GM12878 (cell line): Measurements from ENCODE around the gene TPRA1. TPM values are rescaled to one million over a fixed set of nuclear protein-coding genes. Genes with fewer than 3 reads are reported as not detected.

Experiments used
- ATAC-seq: fragments of 200-7000 bp; cut with Tn5 transposase; 3 replicates; pipeline ENCODE4 v1.9.1; 2020; ENCODE audit warnings: mild to moderate bottlenecking, moderate library complexity
- BruUV-seq: library from RNA; stranded (reverse); fragments of 400-500 nt; replicated peaks from 2 replicates; lab custom pipeline; 2021; lab: Mats Ljungman, UMichigan
- CTCF ChIA-PET: fragments of 300-600 bp; sonication (Branson Sonifier 250); formaldehyde crosslinking; extraction: SDS; loops from one replicate; lab custom pipeline; 2021; ENCODE audit warnings: inconsistent platforms; lab: Yijun Ruan, JAX
- POLR2A ChIA-PET: fragments of 350-600 bp; formaldehyde crosslinking; extraction: SDS; loops from one replicate; lab custom pipeline; 2021; ENCODE audit warnings: inconsistent platforms; lab: Charles Lee
- RAD21 ChIA-PET: fragments of 300-600 bp; sonication (Branson Sonifier 250); formaldehyde crosslinking; loops from one replicate; lab custom pipeline; 2023; ENCODE audit warnings: antibody characterized with exemption; ENCODE audit not compliant: unreplicated experiment; lab: Charles Lee
- SMC1A ChIA-PET: fragments of 300-600 bp; sonication (Branson Sonifier 250); formaldehyde crosslinking; loops from one replicate; lab custom pipeline; 2023; ENCODE audit not compliant: unreplicated experiment, uncharacterized antibody; lab: Charles Lee
- DNase-seq: peaks from one replicate; pipeline ENCODE4 v3.0.0-alpha.2; 2011; ENCODE audit warnings: low read depth, low spot score
- FAIRE-seq: peaks from 3 replicates; lab custom pipeline; 2011; peaks lifted over from hg19 to GRCh38; lab: Jason Lieb, UNC
- H2AFZ ChIP-seq: 2 replicates; pipeline ENCODE4 v1.6.0; 2011; ENCODE audit warnings: low read depth, low read length, control low read depth; ENCODE audit not compliant: control insufficient read depth
- H3K27ac ChIP-seq: 2 replicates; pipeline ENCODE4 v1.5.1; 2011; ENCODE audit warnings: control low read depth; ENCODE audit not compliant: control insufficient read depth, insufficient read depth
- H3K27me3 ChIP-seq, 2 experiments: replicated peaks in 1 of 2; 2 replicates each; pipeline versions ENCODE4 v1.6.0 to v1.6.1; 2011; ENCODE audit warnings: low read length in 1 of 2; ENCODE audit not compliant: control insufficient read depth in 2 of 2, insufficient read depth in 2 of 2
- H3K36me3 ChIP-seq, 2 experiments: 2 replicates each; pipeline ENCODE4 v1.5.1; 2011; ENCODE audit warnings: low read length in 1 of 2; ENCODE audit not compliant: control insufficient read depth in 2 of 2, insufficient read depth in 2 of 2
- H3K4me1 ChIP-seq: 2 replicates; pipeline ENCODE4 v1.6.1; 2011; ENCODE audit warnings: mild to moderate bottlenecking, low read length, moderate library complexity, mixed read lengths; ENCODE audit not compliant: control insufficient read depth, insufficient read depth
- H3K4me2 ChIP-seq: 2 replicates; pipeline ENCODE4 v1.6.0; 2011; ENCODE audit warnings: control low read depth; ENCODE audit not compliant: control insufficient read depth, insufficient read depth
- H3K4me3 ChIP-seq: fragments of 200-600 bp; sonication (generic); 2 replicates; pipeline ENCODE4 v1.5.1; 2016
- H3K79me2 ChIP-seq: 2 replicates; pipeline ENCODE4 v1.6.0; 2011; ENCODE audit warnings: low read length; ENCODE audit not compliant: control insufficient read depth, insufficient read depth
- H3K9ac ChIP-seq: 2 replicates; pipeline ENCODE4 v1.8.0; 2011; ENCODE audit warnings: low read length, control low read depth, mixed read lengths; ENCODE audit not compliant: control insufficient read depth, insufficient read depth
- H3K9me3 ChIP-seq: replicated peaks from 3 replicates; pipeline ENCODE4 v1.5.1; 2011; ENCODE audit warnings: mild to moderate bottlenecking, low read length; ENCODE audit not compliant: control insufficient read depth, insufficient read depth
- H4K20me1 ChIP-seq: 2 replicates; pipeline ENCODE4 v1.6.0; 2011; ENCODE audit not compliant: control insufficient read depth, insufficient read depth
- BHLHE40 ChIP-seq, 2 experiments: fragments of 450-650 bp in 1 of 2; IDR thresholded peaks; 2 replicates each; pipeline ENCODE4 v1.6.1; 2011 to 2017; ENCODE audit warnings: low read depth in 2 of 2, borderline replicate concordance in 1 of 2, improper control_type of control experiment in 1 of 2, low read length in 1 of 2, mild to moderate bottlenecking in 1 of 2
- CTCF ChIP-seq, 3 experiments: IDR thresholded peaks in 2 of 3; conservative IDR thresholded peaks in 1 of 3; 2 replicates each; pipeline ENCODE4 v1.5.1; 2011; ENCODE audit warnings: low read depth in 3 of 3, low read length in 3 of 3, mild to moderate bottlenecking in 3 of 3, control low read depth in 2 of 3, moderate library complexity in 2 of 3, inconsistent platforms in 1 of 3, mixed read lengths in 1 of 3; ENCODE audit not compliant: control insufficient read depth in 2 of 3, insufficient read depth in 1 of 3; ENCODE audit errors: extremely low read depth in 1 of 3
- IKZF2 ChIP-seq, 2 experiments: fragments of 450-650 bp; IDR thresholded peaks; 2 replicates each; pipeline ENCODE4 v1.6.1; 2017; ENCODE audit warnings: mild to moderate bottlenecking in 2 of 2, moderate library complexity in 2 of 2
- LARP7 ChIP-seq: fragments of 450-650 bp; IDR thresholded peaks from 2 replicates; pipeline ENCODE4 v1.6.1; 2017; ENCODE audit warnings: mild to moderate bottlenecking
- NFXL1 ChIP-seq: fragments of 450-650 bp; IDR thresholded peaks from 2 replicates; pipeline ENCODE4 v1.6.1; 2017; ENCODE audit warnings: antibody characterized with exemption, mild to moderate bottlenecking, borderline replicate concordance
- NRF1 ChIP-seq: conservative IDR thresholded peaks from 2 replicates; pipeline ENCODE4 v1.6.1; 2011; ENCODE audit warnings: mild to moderate bottlenecking, low read depth, low read length, improper control_type of control experiment
- POLR2A ChIP-seq: IDR thresholded peaks from 2 replicates; pipeline ENCODE4 v1.6.1; 2011; ENCODE audit warnings: low read depth, mild to moderate bottlenecking, low read length
- RB1 ChIP-seq: fragments of 450-650 bp; formaldehyde crosslinking; IDR thresholded peaks from 2 replicates; pipeline ENCODE4 v1.6.1; 2017; ENCODE audit warnings: mild to moderate bottlenecking, borderline replicate concordance
- SIX5 ChIP-seq: IDR thresholded peaks from 2 replicates; pipeline ENCODE4 v1.6.1; 2011; ENCODE audit warnings: mild to moderate bottlenecking, low read depth, low read length, moderate library complexity; ENCODE audit not compliant: severe bottlenecking
- USF2 ChIP-seq: IDR thresholded peaks from 2 replicates; pipeline ENCODE4 v1.6.1; 2011; ENCODE audit warnings: low read depth, low read length, improper control_type of control experiment, borderline replicate concordance
- ZZZ3 ChIP-seq: IDR thresholded peaks from 2 replicates; pipeline ENCODE4 v1.6.1; 2011; ENCODE audit warnings: low read depth; ENCODE audit not compliant: control insufficient read depth, insufficient read length
- whole genome bisulfite sequencing: methylation state at CpG from one replicate; pipeline ENCODE4 v1.1.6; 2016; ENCODE audit warnings: low lambda C conversion rate; ENCODE audit not compliant: insufficient replicate concordance, insufficient coverage; ENCODE audit errors: missing lambda C conversion rate; 5-methylcytosine and 5-hydroxymethylcytosine counted together
- in situ Hi-C: fragments of 300-500 bp; cut with MboI; formaldehyde crosslinking; loops from 9 replicates; pipeline ENCODE4 v1.14.3; 2018; ENCODE audit warnings: mixed read lengths
- intact Hi-C: fragments of 100-400 bp; cut with micrococcal nuclease; formaldehyde crosslinking; loops from one replicate; pipeline ENCODE4 v1.14.2; 2022; ENCODE audit not compliant: unreplicated experiment
- polyA plus RNA-seq, 11 experiments: library from polyadenylated mRNA; depleted of rRNA in 4 of 11; unstranded in 6 of 11; stranded (reverse) in 5 of 11; fragments of >200 nt; fragmentation: Nextera tagmentation in 4 of 11; fragmentation: Illumina TruSeq in 1 of 11; extraction: Ambion mirVana in 4 of 11; extraction: Trizol in 1 of 11; gene quantifications; 1 replicate in 1 of 11; 2 replicates in 10 of 11; pipeline versions ENCODE4 v1.2.1 to v1.2.3, GENCODE V29; 2011 to 2016; ENCODE audit warnings: inconsistent platforms in 2 of 11, missing spikeins in 2 of 11, low read depth in 1 of 11
- total RNA-seq, 4 experiments: library from RNA; depleted of rRNA in 3 of 4; stranded (reverse); fragments of >200 nt in 3 of 4; fragmentation: Illumina TruSeq in 1 of 4; extraction: Trizol in 1 of 4; gene quantifications; 2 replicates each; pipeline versions ENCODE4 v1.2.1 to v1.2.3, GENCODE V29; 2013 to 2021
- TF ChIP-seq, protein P1 (sequence below): IDR thresholded peaks from 2 replicates; pipeline ENCODE4 v1.6.1; 2012; ENCODE audit warnings: low read length, inconsistent platforms
- TF ChIP-seq, protein P2 (sequence below): fragments of 450-650 bp; IDR thresholded peaks from 2 replicates; pipeline ENCODE4 v1.6.1; 2017; ENCODE audit warnings: mild to moderate bottlenecking, low read depth, inconsistent platforms; ENCODE audit not compliant: poor library complexity, severe bottlenecking

Gene TPRA1
- total and polyA plus RNA-seq, 10 of the 15 experiments (the other 5 are each of a cell fraction or from before 2014, with no cell fraction given), result 1.8 to 39.6 (median 26.6) TPM

DNA sequence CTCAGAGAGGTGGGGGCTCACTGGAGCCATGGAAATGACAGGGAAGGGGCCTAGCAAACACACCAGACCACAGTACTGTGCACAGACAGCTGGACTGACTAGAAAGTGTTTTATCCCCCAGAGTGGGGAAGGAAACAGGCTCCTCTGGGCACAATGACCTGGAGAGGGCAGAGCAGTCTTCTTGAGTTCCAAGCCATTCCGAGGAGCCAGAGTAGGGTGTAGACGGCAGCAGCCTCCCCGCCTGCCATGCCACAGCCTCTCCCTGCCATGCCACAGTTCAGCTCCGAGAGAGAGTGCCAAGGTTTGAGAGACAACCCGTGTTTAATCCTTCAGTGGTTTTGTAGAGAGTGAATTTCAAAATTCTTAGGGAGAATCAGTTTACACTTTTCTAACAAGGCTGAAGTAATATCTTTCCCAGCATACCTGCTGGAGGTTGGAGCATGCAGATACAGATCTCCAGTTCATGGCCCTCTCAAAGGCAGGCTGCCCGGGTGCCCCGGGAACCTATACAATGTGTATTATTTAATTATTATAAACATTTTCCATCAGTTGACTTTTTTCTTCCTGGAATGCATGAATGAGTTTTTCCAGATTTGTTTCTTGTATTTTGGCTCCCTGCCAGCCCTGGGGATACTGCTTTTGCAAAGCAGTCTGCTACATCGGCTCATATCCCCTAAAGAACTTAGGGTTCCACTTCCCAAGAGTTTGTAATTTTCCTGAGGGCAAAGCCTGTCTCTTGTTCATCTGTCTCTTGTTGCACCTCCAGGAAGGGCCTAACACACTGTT is 41.7 kb upstream of the TPRA1 start (continued):
- TF ChIP-seq CTCF (IDR thresholded peaks at IDR 0.05 in 2 of 3, conservative IDR thresholded peaks at IDR 0.05 in 1 of 3; ENCODE audit: control insufficient read depth in 2 of 3, extremely low read depth in 1 of 3, insufficient read depth in 1 of 3, low read depth in 3 of 3, low read length in 3 of 3), result no peak
- no peak for TF ChIP-seq RB1
- no peak for TF ChIP-seq LARP7
- TF ChIP-seq, all 136 proteins: peak for 0

DNA sequence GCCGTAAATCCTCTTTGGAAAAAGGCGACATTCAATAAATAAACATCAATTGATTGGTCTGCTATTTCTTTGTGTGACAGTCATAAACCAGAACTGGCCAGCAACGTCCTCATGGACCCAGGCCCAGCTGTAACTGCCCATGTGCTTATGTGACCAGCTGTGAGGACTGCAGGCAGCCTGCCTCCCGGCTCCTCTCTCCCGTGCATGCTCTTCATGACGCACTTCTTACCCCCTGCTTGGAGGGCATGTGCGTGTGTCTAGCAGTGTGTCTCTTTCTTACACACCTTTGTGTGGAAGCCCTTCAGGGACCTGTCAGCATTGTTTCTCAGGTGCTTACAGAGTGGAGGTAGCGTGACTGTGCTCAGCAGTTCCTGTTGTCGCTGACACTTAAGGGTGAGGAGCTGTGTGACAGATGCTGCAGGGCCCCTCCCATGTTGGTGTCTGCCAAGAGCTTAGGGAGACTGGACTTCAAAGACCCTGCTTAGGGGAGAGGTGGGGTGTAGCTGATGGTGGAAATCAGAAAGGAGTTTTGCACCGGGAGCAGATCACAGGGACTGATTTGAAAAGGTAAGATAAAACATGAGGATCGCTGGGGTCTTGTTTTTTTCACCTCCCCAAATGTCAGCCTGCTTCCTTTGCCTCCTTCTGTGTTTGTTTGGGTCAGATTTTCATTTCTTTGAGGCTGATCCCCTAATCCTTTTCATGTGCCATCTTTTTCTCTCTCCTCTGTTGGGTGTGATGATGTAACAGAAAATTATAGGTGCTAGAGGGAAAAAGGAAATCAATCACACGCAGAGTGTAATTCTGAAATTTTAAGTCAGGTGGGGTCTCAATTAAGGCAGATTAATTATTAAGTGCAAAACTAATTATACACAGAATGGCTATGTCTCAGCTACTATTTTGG is 40.5 kb upstream of the TPRA1 start:
- no peak for DNase-seq
- H3K4me2 ChIP-seq, result no peak overlapping the region
- H3K27ac ChIP-seq, result no peak overlapping the region
- in situ Hi-C loops, result no loop called here
- no peak for ATAC-seq
- FAIRE-seq, result no peak
- no peaks in the 10 kb centered on the region for H3K36me3 ChIP-seq
- peaks cover 10 to 13% of the 10 kb centered on the region in 2 experiments; a peak in 3 of 4 replicates for H3K27me3 ChIP-seq
- H3K9me3 ChIP-seq, result no peaks in the 10 kb centered on the region
- SMC1A ChIA-PET, result no interaction called here
- WGBS, result 88% methylated on average over 12 of the region's 12 CpGs
- intact Hi-C loops, result no loop called here
- POLR2A ChIA-PET, result no interaction called here
- RAD21 ChIA-PET, result no interaction called here
- no peak overlapping the region for H3K9ac ChIP-seq
- H4K20me1 ChIP-seq, result no peaks in the 10 kb centered on the region; the same call in 1 of the 2 replicates
- peaks cover 8% of the 10 kb centered on the region for H3K4me1 ChIP-seq
- no TSS peak for BruUV-seq
- H3K4me3 ChIP-seq, result no peak overlapping the region
- CTCF ChIA-PET, result no interaction called here
- H2AFZ ChIP-seq, result no peak overlapping the region
- H3K79me2 ChIP-seq, result no peaks in the 10 kb centered on the region
- TF ChIP-seq ZZZ3, result no peak
- TF ChIP-seq NFXL1, result no peak
- no peak for TF ChIP-seq USF2
- TF ChIP-seq, protein P1, sequence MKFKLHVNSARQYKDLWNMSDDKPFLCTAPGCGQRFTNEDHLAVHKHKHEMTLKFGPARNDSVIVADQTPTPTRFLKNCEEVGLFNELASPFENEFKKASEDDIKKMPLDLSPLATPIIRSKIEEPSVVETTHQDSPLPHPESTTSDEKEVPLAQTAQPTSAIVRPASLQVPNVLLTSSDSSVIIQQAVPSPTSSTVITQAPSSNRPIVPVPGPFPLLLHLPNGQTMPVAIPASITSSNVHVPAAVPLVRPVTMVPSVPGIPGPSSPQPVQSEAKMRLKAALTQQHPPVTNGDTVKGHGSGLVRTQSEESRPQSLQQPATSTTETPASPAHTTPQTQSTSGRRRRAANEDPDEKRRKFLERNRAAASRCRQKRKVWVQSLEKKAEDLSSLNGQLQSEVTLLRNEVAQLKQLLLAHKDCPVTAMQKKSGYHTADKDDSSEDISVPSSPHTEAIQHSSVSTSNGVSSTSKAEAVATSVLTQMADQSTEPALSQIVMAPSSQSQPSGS, result no peak
- TF ChIP-seq, protein P2, sequence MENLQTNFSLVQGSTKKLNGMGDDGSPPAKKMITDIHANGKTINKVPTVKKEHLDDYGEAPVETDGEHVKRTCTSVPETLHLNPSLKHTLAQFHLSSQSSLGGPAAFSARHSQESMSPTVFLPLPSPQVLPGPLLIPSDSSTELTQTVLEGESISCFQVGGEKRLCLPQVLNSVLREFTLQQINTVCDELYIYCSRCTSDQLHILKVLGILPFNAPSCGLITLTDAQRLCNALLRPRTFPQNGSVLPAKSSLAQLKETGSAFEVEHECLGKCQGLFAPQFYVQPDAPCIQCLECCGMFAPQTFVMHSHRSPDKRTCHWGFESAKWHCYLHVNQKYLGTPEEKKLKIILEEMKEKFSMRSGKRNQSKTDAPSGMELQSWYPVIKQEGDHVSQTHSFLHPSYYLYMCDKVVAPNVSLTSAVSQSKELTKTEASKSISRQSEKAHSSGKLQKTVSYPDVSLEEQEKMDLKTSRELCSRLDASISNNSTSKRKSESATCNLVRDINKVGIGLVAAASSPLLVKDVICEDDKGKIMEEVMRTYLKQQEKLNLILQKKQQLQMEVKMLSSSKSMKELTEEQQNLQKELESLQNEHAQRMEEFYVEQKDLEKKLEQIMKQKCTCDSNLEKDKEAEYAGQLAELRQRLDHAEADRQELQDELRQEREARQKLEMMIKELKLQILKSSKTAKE, result no peak
- TF ChIP-seq POLR2A, result no peak
- TF ChIP-seq SIX5, result no peak
- TF ChIP-seq IKZF2 (IDR thresholded peaks at IDR 0.05), result no peak
- no peak for TF ChIP-seq BHLHE40 (IDR thresholded peaks at IDR 0.05; ENCODE audit: borderline replicate concordance in 1 of 2, low read depth in 2 of 2, low read length in 1 of 2)
- TF ChIP-seq NRF1, result no peak
